NK-92 treated with Interleukin-12 subunit alpha and Interleukin-12 subunit beta, amount 100 ng/mL, for 24 hours (cell line): ENCODE measurements around the gene CALHM1.
"Not testable (repeated sequence)": the region's sequence is repeated elsewhere in the genome, so short reads cannot be mapped to it uniquely, and the experiment has no call there.

Source experiments
- DNase-seq: peaks from one replicate; lab custom pipeline; 2025; lab: John Stamatoyannopoulos, UW

The CALHM1 gene

GRCh38 chr10:103486635-103487409, 28.1 kb upstream of the CALHM1 start:
- not testable (repeated sequence) for DNase-seq

DNA sequence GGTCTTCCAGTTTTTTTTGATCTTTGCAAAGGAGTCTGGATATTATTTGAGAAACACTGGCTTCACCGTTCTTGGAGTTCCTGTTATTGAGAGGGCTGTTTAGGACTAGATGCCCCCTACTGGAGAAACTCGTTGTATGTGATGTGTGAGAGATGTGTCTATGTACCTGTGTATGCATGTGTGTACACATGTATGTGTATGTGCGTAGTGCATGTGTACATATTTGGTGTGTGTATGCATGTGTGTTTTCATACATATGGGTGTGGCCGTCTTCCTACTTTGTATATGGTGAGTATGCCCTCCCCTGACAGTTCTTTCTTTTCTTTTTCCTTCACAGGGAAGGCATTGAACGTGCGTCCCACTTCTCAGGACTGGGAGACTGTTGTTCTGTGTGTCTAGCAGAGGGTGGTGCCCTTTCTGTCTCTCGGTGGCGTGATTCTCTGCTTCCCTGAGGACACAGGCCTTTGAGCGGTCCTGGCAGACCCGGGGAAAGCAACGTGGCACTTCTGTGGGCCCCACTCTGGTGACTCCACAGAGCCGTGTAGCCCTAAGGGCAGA, 23.4 kb upstream of the CALHM1 start:
- DNase-seq = no peak

GRCh38 chr10:103480521-103480920, 21.8 kb upstream of the CALHM1 start:
- no peak for DNase-seq

DNA sequence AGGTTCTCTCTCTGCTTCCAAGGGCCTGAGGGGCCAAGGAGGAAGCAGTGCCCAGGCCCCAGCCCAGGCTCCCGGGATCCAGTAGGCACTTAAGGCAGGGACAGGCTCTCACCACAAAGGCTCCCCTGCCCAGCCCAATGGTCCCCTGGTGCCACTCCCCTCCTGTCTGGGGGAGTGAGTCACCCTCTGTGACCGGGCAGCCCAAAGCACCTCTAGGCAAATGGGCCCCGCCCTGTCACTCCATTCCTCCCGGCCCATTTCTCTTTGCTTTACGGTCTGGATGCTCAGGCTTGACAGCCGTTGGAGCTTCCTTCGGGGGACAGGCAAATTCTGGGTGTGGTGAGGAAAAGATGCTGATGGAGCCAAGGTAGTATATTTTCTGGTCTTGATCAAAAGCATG, 20.4 kb upstream of the CALHM1 start, which contains the start of gene CALHM3:
TSS of gene CALHM3 (minus strand) at position 106 of the 400 bp plus-strand sequence. CDS start 208 bp downstream, outside the sequence.
- DNase-seq = no peak

GRCh38 chr10:103478671-103479070, 20.0 kb upstream of the CALHM1 start:
- no peak for DNase-seq

GRCh38 chr10:103476046-103476768, 17.5 kb upstream of the CALHM1 start:
- no peak for DNase-seq

GRCh38 chr10:103475437-103475836, 16.7 kb upstream of the CALHM1 start:
- no peak for DNase-seq

DNA sequence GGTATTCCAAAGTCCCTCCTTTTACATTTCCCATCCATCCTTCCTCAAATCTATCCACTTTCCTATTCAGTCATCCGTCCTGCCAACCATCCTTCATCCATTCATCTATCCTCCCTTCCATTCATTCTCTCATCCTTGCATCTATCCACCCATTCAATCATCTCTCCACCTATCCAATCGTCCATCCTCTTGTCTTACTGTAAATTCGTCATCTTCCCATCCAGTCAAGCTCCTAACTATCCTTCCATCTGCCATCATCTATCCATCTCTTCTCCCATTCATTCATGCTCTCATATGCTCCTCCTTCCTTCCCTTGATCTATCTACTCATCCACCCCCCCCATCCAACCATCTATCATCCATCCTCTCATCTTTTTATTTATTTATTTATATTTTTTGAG, 15.4 kb upstream of the CALHM1 start:
- no peak for DNase-seq

DNA sequence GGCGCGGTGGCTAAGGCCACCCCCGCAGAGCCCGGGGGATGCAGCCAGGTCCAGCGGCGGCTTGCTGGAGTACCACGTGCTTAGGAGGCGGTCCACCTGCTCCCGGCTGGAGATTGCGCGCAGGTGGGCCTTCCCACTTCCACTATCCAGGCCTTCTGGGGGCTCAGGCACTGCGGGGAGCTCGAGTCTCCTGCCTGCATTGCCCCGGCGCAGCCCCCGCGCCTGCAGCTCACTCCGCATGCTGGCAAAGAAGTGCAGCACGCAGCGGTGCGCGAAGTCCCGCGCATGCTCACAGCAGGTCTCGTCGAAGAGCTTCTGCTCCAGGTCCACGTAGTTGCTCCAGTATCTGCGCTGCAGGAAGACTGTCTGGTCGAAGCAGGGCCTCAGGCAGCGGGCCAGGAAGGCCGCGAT, 14.6 kb upstream of the CALHM1 start:
- no peak for DNase-seq

- no peak for DNase-seq
These were observed 13.3 kb upstream of the CALHM1 start for GRCh38 chr10:103472005-103472404.

GRCh38 chr10:103470761-103471653, 12.3 kb upstream of the CALHM1 start:
- DNase-seq = peak; percentile 81

DNA sequence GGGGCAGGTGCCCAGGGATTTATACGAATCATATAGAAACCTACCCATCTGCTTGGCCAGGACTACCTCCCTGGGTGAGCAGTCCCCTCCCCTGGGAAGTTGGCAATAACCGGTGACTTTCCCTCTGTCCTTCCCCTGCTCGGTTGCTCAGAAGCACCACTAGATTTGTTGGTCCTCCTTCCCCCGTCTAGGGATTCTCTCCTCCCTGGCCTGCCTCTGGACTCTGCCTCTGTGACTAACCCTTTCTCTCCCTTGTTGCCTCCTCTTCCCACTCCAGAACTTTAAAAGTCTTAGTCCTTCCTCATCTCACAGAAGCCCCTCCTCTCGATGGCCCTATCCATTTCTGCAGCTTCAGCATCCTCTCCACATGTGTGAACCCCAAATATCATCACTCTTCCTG, 10.5 kb upstream of the CALHM1 start:
- DNase-seq = no peak

DNA sequence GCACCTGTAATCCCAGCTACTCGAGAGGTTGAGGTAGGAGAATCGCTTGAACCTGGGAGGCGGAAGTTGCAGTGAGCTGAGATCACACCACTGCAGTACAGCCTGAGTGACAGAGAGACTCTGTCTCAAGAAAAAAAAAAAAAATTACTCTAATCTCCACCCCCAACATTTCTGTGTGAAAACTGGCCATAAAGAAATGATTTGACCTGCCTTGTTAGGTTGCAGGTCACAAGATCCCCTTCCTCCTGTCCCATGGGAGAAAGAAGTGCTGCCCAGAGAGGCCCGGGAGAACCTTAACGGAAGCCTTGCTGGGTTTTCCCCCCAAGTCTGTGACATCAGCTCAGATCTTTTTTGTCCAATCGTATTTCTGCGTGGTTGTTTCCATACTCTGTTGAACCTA, 8.7 kb upstream of the CALHM1 start:
- DNase-seq = no peak

GRCh38 chr10:103466734-103467133, 8.0 kb upstream of the CALHM1 start:
- no peak for DNase-seq

GRCh38 chr10:103465411-103466179, 6.9 kb upstream of the CALHM1 start:
- DNase-seq = no peak

GRCh38 chr10:103463499-103463898, 4.8 kb upstream of the CALHM1 start:
- DNase-seq = no peak

DNA sequence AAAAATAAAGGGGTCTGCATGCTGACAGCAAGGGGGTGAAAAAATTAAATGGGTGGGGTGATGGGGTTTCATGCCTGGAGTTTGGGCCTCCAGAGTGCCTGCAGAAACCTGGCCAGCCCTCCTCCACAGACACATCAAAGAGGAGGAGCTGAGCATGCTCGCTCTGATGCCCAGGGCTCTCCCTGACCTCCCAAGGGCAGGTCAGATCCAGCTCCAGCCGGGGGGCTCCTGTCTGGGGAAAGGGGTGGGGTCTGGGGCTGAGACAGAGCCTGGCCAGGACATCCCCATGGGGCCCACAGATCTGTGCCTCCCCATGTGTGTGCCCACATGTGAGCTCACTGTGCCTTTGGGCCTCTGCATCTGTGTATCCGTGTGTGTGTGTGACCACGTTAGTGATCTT, 915 bp upstream of the CALHM1 start:
- DNase-seq = no peak

DNA sequence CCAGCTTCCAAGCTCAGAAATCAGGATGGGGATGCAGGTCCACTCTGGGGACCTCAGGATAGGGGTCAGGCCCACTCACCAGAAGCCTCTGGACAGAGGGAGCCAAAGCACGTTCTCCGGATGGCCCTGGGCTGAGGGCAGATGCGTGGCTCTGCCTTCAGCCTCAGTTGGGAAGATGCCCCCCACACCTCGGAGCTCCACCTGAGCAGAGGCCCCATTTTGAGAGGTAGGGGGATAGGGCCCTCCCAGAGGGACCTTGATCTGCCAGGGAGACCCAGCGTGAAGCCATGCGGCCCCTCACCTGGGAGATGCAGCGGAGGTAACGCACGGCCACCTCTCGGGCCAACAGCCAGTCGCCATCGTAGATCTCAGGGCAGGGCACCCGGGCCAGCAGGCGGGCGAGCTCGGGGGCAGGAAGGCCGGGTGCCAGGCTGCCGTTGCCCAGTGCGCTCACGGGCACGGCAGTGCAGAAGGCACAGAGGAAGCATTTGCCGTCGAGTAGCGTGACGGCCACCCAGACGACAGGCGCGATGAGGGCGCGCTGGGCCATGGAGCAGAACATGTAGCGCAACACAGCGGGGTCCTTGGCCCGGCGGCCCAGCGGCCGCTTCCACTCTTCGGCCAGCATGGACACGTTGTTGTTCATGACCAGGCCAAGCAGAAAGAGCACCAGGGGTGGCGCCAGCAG, 660 bp downstream of the CALHM1 start:
- DNase-seq = no peak

GRCh38 chr10:103457176-103457712, 1.5 kb downstream of the CALHM1 start:
- no peak for DNase-seq

DNA sequence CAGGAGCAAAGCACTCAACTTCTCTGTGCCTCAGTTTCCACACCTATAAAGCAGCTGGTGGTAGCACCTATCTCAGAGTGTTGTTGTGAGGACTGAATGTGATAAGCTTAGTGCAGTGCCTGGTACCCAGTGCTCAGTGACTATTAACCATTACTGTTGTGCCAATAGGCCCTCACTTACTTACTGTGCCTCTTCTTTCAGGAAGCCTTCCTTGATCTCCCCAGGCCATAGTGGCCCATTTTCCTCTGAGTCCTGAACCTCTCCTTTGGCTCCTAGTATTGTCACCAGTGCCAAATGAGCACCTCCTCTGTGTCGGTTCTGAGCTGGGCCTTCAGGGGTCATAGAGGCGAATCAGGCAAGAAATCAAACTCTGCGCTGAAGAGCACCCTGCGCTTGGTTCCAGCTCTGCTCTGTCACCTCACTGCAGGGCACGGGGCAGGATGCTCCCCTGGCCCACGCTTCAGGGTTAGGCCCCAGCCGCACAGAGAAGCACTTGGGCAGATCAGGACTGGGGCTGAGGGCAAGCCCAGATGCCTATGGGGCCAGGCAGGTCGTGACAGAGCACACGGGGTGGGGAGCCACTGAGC, 2.5 kb downstream of the CALHM1 start:
- DNase-seq = no peak
